Esophagus squamous epithelium (tissue), 4 donors: ENCODE data around the gene KLK5.

Experiments
- POLR2A ChIP-seq, 4 donors: fragments of 450-650 bp; IDR thresholded peaks; one replicate each; pipeline ENCODE4 v1.6.1; 2017; ENCODE audit warnings: antibody characterized with exemption in 4 of 4, mild to moderate bottlenecking in 4 of 4, moderate library complexity in 3 of 4
- TF ChIP-seq, protein P1 (sequence below), 6 experiments: fragments of 450-650 bp in 4 of 6; fragments of 200-600 bp in 2 of 6; sonication (generic) in 2 of 6; IDR thresholded peaks; one replicate each; pipeline ENCODE4 v1.5.1; 2016 to 2019; ENCODE audit warnings: antibody characterized with exemption in 6 of 6, mild to moderate bottlenecking in 4 of 6, moderate library complexity in 4 of 6

GRCh38 chr19:50931023-50931422 is 21.8 kb downstream of the KLK5 start:
- TF ChIP-seq, protein P1, sequence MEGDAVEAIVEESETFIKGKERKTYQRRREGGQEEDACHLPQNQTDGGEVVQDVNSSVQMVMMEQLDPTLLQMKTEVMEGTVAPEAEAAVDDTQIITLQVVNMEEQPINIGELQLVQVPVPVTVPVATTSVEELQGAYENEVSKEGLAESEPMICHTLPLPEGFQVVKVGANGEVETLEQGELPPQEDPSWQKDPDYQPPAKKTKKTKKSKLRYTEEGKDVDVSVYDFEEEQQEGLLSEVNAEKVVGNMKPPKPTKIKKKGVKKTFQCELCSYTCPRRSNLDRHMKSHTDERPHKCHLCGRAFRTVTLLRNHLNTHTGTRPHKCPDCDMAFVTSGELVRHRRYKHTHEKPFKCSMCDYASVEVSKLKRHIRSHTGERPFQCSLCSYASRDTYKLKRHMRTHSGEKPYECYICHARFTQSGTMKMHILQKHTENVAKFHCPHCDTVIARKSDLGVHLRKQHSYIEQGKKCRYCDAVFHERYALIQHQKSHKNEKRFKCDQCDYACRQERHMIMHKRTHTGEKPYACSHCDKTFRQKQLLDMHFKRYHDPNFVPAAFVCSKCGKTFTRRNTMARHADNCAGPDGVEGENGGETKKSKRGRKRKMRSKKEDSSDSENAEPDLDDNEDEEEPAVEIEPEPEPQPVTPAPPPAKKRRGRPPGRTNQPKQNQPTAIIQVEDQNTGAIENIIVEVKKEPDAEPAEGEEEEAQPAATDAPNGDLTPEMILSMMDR (IDR thresholded peaks at IDR 0.05), result no peak
- TF ChIP-seq POLR2A (IDR thresholded peaks at IDR 0.05), result no peak
